Measurements from ENCODE around the gene DYNLT5. TPM values are rescaled to one million over a fixed set of nuclear protein-coding genes. Genes with fewer than 3 reads are reported as not detected.

The DYNLT5 gene
- total and polyA plus RNA-seq, 10 donors = 0.09 to 2.5 (median 0.60) TPM; not detected in 2

DNA sequence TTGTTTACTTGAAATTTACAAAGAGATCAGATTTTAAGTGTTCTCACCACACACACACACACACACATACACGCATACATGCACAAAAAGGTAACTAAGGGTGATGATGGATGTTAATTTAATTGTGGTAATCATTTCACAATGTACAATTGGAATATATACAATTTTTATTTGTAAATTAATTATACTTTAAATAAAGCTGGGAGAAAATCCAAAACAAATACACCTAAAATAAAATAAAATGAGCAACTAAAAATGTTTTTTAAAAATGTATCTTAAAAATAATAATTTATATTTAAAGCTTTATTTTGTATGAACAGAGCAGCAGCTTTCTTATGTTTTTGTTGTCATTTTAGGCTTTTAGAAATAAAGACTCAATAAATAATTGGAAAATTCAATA lies 57.0 kb downstream of the DYNLT5 start:
- WGBS, 5 donors = 86 to 96% (median 91%) methylated on average over 1 of the region's 1 CpG
- Histone ChIP-seq H3K9me3 (no peaks in the 10 kb centered on the region), H3K27ac (no peak overlapping the region), H3K4me3 (no peak overlapping the region), H3K36me3 (no peaks in the 10 kb centered on the region), H3K4me1 (no peaks in the 10 kb centered on the region), H3K27me3 (replicated peaks in 1 of 7) (no peaks in the 10 kb centered on the region)
- no peak for TF ChIP-seq POLR2AphosphoS5 (IDR thresholded peaks at IDR 0.05)
- no peak for DNase-seq
- intact Hi-C loops (cut with DNase I; ENCODE audit: low total_unique reads) = no loop called here

DNA sequence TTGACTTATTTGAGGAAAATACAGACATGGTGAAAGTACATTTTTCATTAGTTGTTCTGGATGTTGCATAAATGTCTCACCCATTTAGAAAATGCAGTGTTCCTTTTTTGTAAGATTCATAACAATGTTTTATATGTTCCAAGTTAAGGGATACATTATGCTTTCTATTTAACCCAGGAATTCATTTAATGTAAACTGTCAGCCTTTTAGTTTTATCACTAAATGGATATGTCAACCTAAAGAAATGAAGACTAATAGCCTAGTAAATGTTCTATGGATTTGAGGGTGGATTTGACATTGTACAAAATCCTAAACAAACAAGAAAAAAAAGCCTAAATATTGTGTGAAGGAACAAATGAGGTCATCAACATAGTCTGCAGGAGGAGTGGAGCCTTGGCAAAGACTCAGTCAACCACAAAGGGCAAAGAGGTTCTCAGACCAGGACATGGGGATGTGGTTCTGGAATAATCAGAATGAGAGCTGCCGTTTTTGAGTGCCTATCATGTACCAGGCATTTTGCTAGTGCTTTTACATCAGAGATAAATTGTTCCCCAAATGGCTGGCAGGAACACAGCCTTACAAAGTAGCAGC lies 57.6 kb downstream of the DYNLT5 start:
- no peaks in the 10 kb centered on the region for H3K27me3 ChIP-seq (replicated peaks in 1 of 7)
- no peak overlapping the region for H3K27ac ChIP-seq
- WGBS, 5 donors = 70 to 85% (median 74%) methylated on average over 1 of the region's 1 CpG
- TF ChIP-seq, protein P1, sequence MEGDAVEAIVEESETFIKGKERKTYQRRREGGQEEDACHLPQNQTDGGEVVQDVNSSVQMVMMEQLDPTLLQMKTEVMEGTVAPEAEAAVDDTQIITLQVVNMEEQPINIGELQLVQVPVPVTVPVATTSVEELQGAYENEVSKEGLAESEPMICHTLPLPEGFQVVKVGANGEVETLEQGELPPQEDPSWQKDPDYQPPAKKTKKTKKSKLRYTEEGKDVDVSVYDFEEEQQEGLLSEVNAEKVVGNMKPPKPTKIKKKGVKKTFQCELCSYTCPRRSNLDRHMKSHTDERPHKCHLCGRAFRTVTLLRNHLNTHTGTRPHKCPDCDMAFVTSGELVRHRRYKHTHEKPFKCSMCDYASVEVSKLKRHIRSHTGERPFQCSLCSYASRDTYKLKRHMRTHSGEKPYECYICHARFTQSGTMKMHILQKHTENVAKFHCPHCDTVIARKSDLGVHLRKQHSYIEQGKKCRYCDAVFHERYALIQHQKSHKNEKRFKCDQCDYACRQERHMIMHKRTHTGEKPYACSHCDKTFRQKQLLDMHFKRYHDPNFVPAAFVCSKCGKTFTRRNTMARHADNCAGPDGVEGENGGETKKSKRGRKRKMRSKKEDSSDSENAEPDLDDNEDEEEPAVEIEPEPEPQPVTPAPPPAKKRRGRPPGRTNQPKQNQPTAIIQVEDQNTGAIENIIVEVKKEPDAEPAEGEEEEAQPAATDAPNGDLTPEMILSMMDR (IDR thresholded peaks at IDR 0.05 in 8 of 11, conservative IDR thresholded peaks at IDR 0.05 in 3 of 11) = no peak
- TF ChIP-seq POLR2A (IDR thresholded peaks at IDR 0.05) = no peak
- TF ChIP-seq POLR2AphosphoS5 (IDR thresholded peaks at IDR 0.05) = no peak
- no peak for DNase-seq
- H3K36me3 ChIP-seq = no peaks in the 10 kb centered on the region
- H3K4me3 ChIP-seq = no peak overlapping the region
- H3K4me1 ChIP-seq = no peaks in the 10 kb centered on the region
- no peaks in the 10 kb centered on the region for H3K9me3 ChIP-seq
- intact Hi-C loops (cut with DNase I; ENCODE audit: low total_unique reads) = no loop called here

DNA sequence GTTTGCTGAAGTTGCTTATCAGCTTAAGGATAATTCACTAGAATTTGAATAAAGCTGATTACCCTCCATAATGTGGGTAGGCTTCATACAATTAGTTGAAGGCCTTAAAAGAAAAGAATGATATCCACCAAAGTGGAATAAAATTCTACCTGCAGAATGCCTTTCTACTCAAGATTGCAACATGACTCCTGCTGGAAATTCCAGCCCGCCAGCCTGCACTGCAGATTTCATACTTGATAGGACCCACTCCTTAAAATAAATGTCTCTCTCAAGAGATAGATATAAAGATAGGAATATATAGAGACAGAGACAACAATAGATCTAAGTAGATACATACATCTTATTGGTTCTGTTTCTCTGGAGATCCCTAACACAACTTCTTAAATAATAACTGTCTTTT lies 72.5 kb downstream of the DYNLT5 start:
- Histone ChIP-seq H3K4me1 (no peaks in the 10 kb centered on the region), H3K27ac (no peak overlapping the region), H3K9me3 (no peaks in the 10 kb centered on the region), H3K36me3 (no peaks in the 10 kb centered on the region), H3K4me3 (no peak overlapping the region), H3K27me3 (replicated peaks in 1 of 7) (no peaks in the 10 kb centered on the region)
- no peak for DNase-seq
- TF ChIP-seq POLR2A (IDR thresholded peaks at IDR 0.05) (no peak), POLR2AphosphoS5 (IDR thresholded peaks at IDR 0.05) (no peak)
- TF ChIP-seq, protein P1 (IDR thresholded peaks at IDR 0.05 in 8 of 11, conservative IDR thresholded peaks at IDR 0.05 in 3 of 11) = no peak
- intact Hi-C loops (cut with DNase I; ENCODE audit: low total_unique reads) = no loop called here
- 92 to 100% (median 96%) methylated on average over 1 of the region's 1 CpG for WGBS, 5 donors

Other genes with a start within 250 kb of the DYNLT5 start
- gene SGIP1, start 218.3 kb upstream of the DYNLT5 start, total RNA-seq = 1 to 10 TPM in 3 of 7 donors, under 1 TPM in 2, not detected in 2; 0.60 to 1.6 (median 1.0) TPM
- gene SGIP1, start 218.3 kb upstream of the DYNLT5 start, polyA plus RNA-seq = under 1 TPM; 0.13 to 0.14 (median 0.13) TPM
- gene INSL5, start 48.8 kb downstream of the DYNLT5 start, total RNA-seq = not detected
- under 1 TPM in 1 of 3 donors, not detected in 2; 0.11 TPM for gene INSL5, start 48.8 kb downstream of the DYNLT5 start, polyA plus RNA-seq
- 1 to 10 TPM; 2.3 to 8.1 (median 6.0) TPM for gene DNAI4, start 172.4 kb downstream of the DYNLT5 start, total RNA-seq
- gene DNAI4, start 172.4 kb downstream of the DYNLT5 start, polyA plus RNA-seq = 1 to 10 TPM in 1 of 3 donors, under 1 TPM in 2; 0.78 to 1.6 (median 0.99) TPM
- gene MIER1, start 172.5 kb downstream of the DYNLT5 start, total RNA-seq = 10 to 100 TPM; 42.2 to 55.8 (median 46.5) TPM
- 10 to 100 TPM; 10.3 to 15.7 (median 12.5) TPM for gene MIER1, start 172.5 kb downstream of the DYNLT5 start, polyA plus RNA-seq

Measured in spleen (tissue), 11 donors.